HepG2 (cell line): ENCODE results near the gene SPINK4. TPM values are rescaled to one million over a fixed set of nuclear protein-coding genes. Genes with fewer than 3 reads are reported as not detected.

Experiments
- ATAC-seq: fragments of 200-7000 bp; cut with Tn5 transposase; 3 replicates; pipeline ENCODE4 v1.9.1; 2020; ENCODE audit warnings: mild to moderate bottlenecking, moderate library complexity
- BruUV-seq: library from RNA; stranded (reverse); fragments of 400-500 nt; replicated peaks from 2 replicates; lab custom pipeline; 2021; lab: Mats Ljungman, UMichigan
- CTCF ChIA-PET: fragments of 300-600 bp; formaldehyde crosslinking; extraction: SDS; loops from one replicate; lab custom pipeline; 2021; ENCODE audit warnings: low total read pairs, inconsistent platforms, low intra/inter-chr PET ratio; lab: Yijun Ruan, JAX
- POLR2A ChIA-PET: fragments of 350-600 bp; sonication (Branson Sonifier 250); formaldehyde crosslinking; loops from one replicate; lab custom pipeline; 2020; ENCODE audit warnings: antibody characterized with exemption, inconsistent platforms; lab: Yijun Ruan, JAX
- DNase-seq: peaks from one replicate; pipeline ENCODE4 v3.0.0-alpha.2; 2015; ENCODE audit warnings: low spot score
- FAIRE-seq: peaks from 3 replicates; lab custom pipeline; 2011; peaks lifted over from hg19 to GRCh38; lab: Jason Lieb, UNC
- H2AFZ ChIP-seq: one replicate; pipeline ENCODE4 v1.6.1; 2011; ENCODE audit warnings: low read length, inconsistent platforms
- H3K27ac ChIP-seq: fragments of 300-600 bp; 3 replicates; pipeline ENCODE4 v1.8.0; 2011; ENCODE audit warnings: mixed run types, mild to moderate bottlenecking, mixed read lengths, low read length, inconsistent platforms; ENCODE audit not compliant: insufficient read depth; ENCODE audit errors: extremely low read length
- H3K27me3 ChIP-seq, 2 experiments: fragments of 200-600 bp in 1 of 2; 2 replicates in 1 of 2; 3 replicates in 1 of 2; pipeline versions ENCODE4 v1.6.0 to v1.8.0; 2011; ENCODE audit warnings: low read length in 2 of 2, mild to moderate bottlenecking in 2 of 2, moderate library complexity in 2 of 2, inconsistent platforms in 1 of 2; ENCODE audit not compliant: insufficient read depth in 2 of 2, control insufficient read depth in 1 of 2
- H3K36me3 ChIP-seq, 2 experiments: fragments of 200-600 bp in 1 of 2; replicated peaks in 1 of 2; 2 replicates in 1 of 2; 3 replicates in 1 of 2; pipeline versions ENCODE4 v1.5.1 to v1.8.0; 2011; ENCODE audit warnings: low read length in 2 of 2, inconsistent platforms in 1 of 2; ENCODE audit not compliant: insufficient read depth in 2 of 2, control insufficient read depth in 1 of 2
- H3K4me1 ChIP-seq: 2 replicates; pipeline ENCODE4 v1.5.1; 2012; ENCODE audit warnings: low read length, inconsistent platforms; ENCODE audit not compliant: insufficient read depth
- H3K4me2 ChIP-seq: 2 replicates; pipeline ENCODE4 v1.6.0; 2011; ENCODE audit warnings: low read depth, low read length, inconsistent platforms
- H3K4me3 ChIP-seq, 3 experiments: fragments of 200-600 bp in 1 of 3; sonication (generic), shearing (Covaris generic) in 1 of 3; replicated peaks in 1 of 3; 2 replicates each; pipeline ENCODE4 v1.5.1; 2011 to 2016; ENCODE audit warnings: low read length in 3 of 3, inconsistent platforms in 2 of 3, low read depth in 2 of 3, mild to moderate bottlenecking in 2 of 3, control low read depth in 1 of 3, mixed read lengths in 1 of 3; ENCODE audit not compliant: insufficient read depth in 1 of 3
- H3K79me2 ChIP-seq: one replicate; pipeline ENCODE4 v1.6.1; 2011; ENCODE audit warnings: low read length, inconsistent platforms; ENCODE audit not compliant: insufficient read depth
- H3K9ac ChIP-seq: 2 replicates; pipeline ENCODE4 v1.6.0; 2011; ENCODE audit warnings: mild to moderate bottlenecking, low read depth, low read length, inconsistent platforms; ENCODE audit not compliant: insufficient read depth
- H3K9me3 ChIP-seq: 2 replicates; pipeline ENCODE4 v1.5.1; 2012; ENCODE audit warnings: mild to moderate bottlenecking, low read length
- H4K20me1 ChIP-seq: 2 replicates; pipeline ENCODE4 v1.6.0; 2011; ENCODE audit warnings: inconsistent platforms, mild to moderate bottlenecking, low read length, moderate library complexity; ENCODE audit not compliant: insufficient read depth
- AGO2 ChIP-seq: fragments of 200-400 bp; formaldehyde crosslinking; optimal IDR thresholded peaks from 2 replicates; pipeline ENCODE3; 2017; ENCODE audit warnings: mild to moderate bottlenecking, low read depth, low read length, moderate library complexity
- ELF3 ChIP-seq: IDR thresholded peaks from 2 replicates; pipeline ENCODE4 v1.6.1; 2016; ENCODE audit warnings: missing genetic modification reagents, missing compliant biosample characterization
- KAT2B ChIP-seq: fragments of 150-350 bp; IDR thresholded peaks from 2 replicates; pipeline ENCODE4 v1.6.1; 2014; ENCODE audit warnings: low read depth, low read length, borderline replicate concordance
- NFE2L2 ChIP-seq: fragments of 150-350 bp; IDR thresholded peaks from 2 replicates; pipeline ENCODE4 v1.6.1; 2014; ENCODE audit warnings: low read length
- NPAS2 ChIP-seq: sonication (generic); formaldehyde crosslinking; IDR thresholded peaks from 2 replicates; pipeline ENCODE4 v1.8.0; 2022; ENCODE audit warnings: mild to moderate bottlenecking, missing genetic modification reagents, borderline replicate concordance
- NR2F2 ChIP-seq: IDR thresholded peaks from 2 replicates; pipeline ENCODE4 v1.6.1; 2012; ENCODE audit warnings: low read depth, inconsistent platforms, borderline replicate concordance
- RBM39 ChIP-seq: fragments of 200-400 bp; formaldehyde crosslinking; IDR thresholded peaks from one replicate; pipeline ENCODE4 v1.6.1; 2018; ENCODE audit warnings: antibody characterized with exemption, mild to moderate bottlenecking, low read depth, low read length; ENCODE audit not compliant: poor library complexity, severe bottlenecking
- TEAD2 ChIP-seq: sonication (generic); formaldehyde crosslinking; IDR thresholded peaks from 2 replicates; pipeline ENCODE4 v1.9.0; 2021; ENCODE audit warnings: missing genetic modification reagents
- ZBTB42 ChIP-seq: sonication (generic); formaldehyde crosslinking; IDR thresholded peaks from 2 replicates; pipeline ENCODE4 v1.5.0; 2020; ENCODE audit warnings: mild to moderate bottlenecking, missing genetic modification reagents
- ZFP90 ChIP-seq: sonication (generic); formaldehyde crosslinking; IDR thresholded peaks from 2 replicates; pipeline ENCODE4 v1.8.0; 2022; ENCODE audit warnings: missing genetic modification reagents, mild to moderate bottlenecking, inconsistent platforms, borderline replicate concordance
- ZNF282 ChIP-seq: fragments of 450-650 bp; IDR thresholded peaks from 2 replicates; pipeline ENCODE4 v1.6.1; 2018; ENCODE audit not compliant: partially characterized antibody
- ZNF501 ChIP-seq: sonication (generic); formaldehyde crosslinking; IDR thresholded peaks from 2 replicates; pipeline ENCODE4 v1.5.1; 2020; ENCODE audit warnings: mild to moderate bottlenecking, moderate library complexity, missing genetic modification reagents
- ZNF772 ChIP-seq: sonication (generic); formaldehyde crosslinking; IDR thresholded peaks from 2 replicates; pipeline ENCODE4 v1.5.0; 2020; ENCODE audit warnings: mild to moderate bottlenecking, missing genetic modification reagents
- ZSCAN21 ChIP-seq: sonication (generic); formaldehyde crosslinking; IDR thresholded peaks from 2 replicates; pipeline ENCODE4 v1.8.0; 2022; ENCODE audit warnings: mild to moderate bottlenecking, missing genetic modification reagents, moderate library complexity, borderline replicate concordance
- WGBS: methylation state at CpG from one replicate; pipeline ENCODE4 v1.1.6; 2017; ENCODE audit warnings: low lambda C conversion rate; 5-methylcytosine and 5-hydroxymethylcytosine counted together
- in situ Hi-C: cut with HindIII; loops from 2 replicates; pipeline ENCODE4 v1.10.0; 2017; ENCODE audit warnings: low pct_unique_long_range_greater_than_20kb; ENCODE audit not compliant: extremely low pct_ligation_motif_present
- intact Hi-C: fragments of 100-400 bp; cut with micrococcal nuclease; formaldehyde crosslinking; loops from one replicate; pipeline ENCODE4 v1.10.0; 2022; ENCODE audit not compliant: unreplicated experiment
- polyA plus RNA-seq, 8 experiments: library from polyadenylated mRNA; depleted of rRNA in 3 of 8; stranded (reverse) in 7 of 8; unstranded in 1 of 8; fragments of >200 nt; fragmentation: Illumina TruSeq in 4 of 8; extraction: Trizol in 4 of 8; gene quantifications; 2 replicates each; pipeline versions ENCODE4 v1.2.1 to v1.2.3, GENCODE V29; 2011 to 2016; ENCODE audit warnings: low read depth in 4 of 8, missing spikeins in 1 of 8, mixed read lengths in 1 of 8; ENCODE audit not compliant: insufficient read depth in 1 of 8
- total RNA-seq, 5 experiments: library from RNA; depleted of rRNA; stranded (reverse); fragments of >200 nt; fragmentation: Illumina TruSeq; extraction: Trizol; gene quantifications; 2 replicates each; pipeline ENCODE4 v1.2.3, GENCODE V29; 2016; ENCODE audit warnings: low read depth in 1 of 5
- TF ChIP-seq, protein P1 (sequence below): sonication (generic); formaldehyde crosslinking; IDR thresholded peaks from 2 replicates; pipeline ENCODE4 v1.8.1; 2023; ENCODE audit warnings: mild to moderate bottlenecking, missing genetic modification reagents

The SPINK4 gene
- total and polyA plus RNA-seq, 2 of the 13 experiments (the other 11 are each of a cell fraction or from before 2014, with no cell fraction given), result 0.53 to 3.4 TPM

GRCh38 chr9:33236571-33236970 is 3.4 kb upstream of the SPINK4 start (continued):
- TF ChIP-seq NR2F2, result no peak
- no peak for TF ChIP-seq ZFP90

- no peak overlapping the region for H2AFZ ChIP-seq
- H3K36me3 ChIP-seq, result no peaks in the 10 kb centered on the region
- H3K9me3 ChIP-seq, result no peaks in the 10 kb centered on the region
- H4K20me1 ChIP-seq, result no peaks in the 10 kb centered on the region
- no peak overlapping the region for H3K9ac ChIP-seq
- H3K4me2 ChIP-seq, result no peak overlapping the region
- no TSS peak for BruUV-seq
- intact Hi-C loops, result no loop called here
- 68% methylated on average over 4 of the region's 5 CpGs for WGBS
- ATAC-seq, result no peak
- no peak overlapping the region for H3K27ac ChIP-seq
- CTCF ChIA-PET, result no interaction called here
- 0 out of 5 replicates have a peak, but pooled peaks cover 0 to 2% of the 10 kb centered on the region in 2 experiments for H3K27me3 ChIP-seq
- no peak for DNase-seq
- H3K4me1 ChIP-seq, result peaks cover 44% of the 10 kb centered on the region
- H3K79me2 ChIP-seq, result no peaks in the 10 kb centered on the region
- TF ChIP-seq ZSCAN21 (CRISPR knock-in tag) (no peak), ZNF282 (no peak), ZBTB42 (CRISPR knock-in tag) (no peak), NFE2L2 (no peak), RBM39 (no peak), ZNF501 (no peak), AGO2 (no peak), KAT2B (no peak), TEAD2 (CRISPR knock-in tag) (no peak), ZNF772 (no peak), NPAS2 (no peak), ELF3 (CRISPR knock-in tag) (no peak)
- TF ChIP-seq, protein P1, sequence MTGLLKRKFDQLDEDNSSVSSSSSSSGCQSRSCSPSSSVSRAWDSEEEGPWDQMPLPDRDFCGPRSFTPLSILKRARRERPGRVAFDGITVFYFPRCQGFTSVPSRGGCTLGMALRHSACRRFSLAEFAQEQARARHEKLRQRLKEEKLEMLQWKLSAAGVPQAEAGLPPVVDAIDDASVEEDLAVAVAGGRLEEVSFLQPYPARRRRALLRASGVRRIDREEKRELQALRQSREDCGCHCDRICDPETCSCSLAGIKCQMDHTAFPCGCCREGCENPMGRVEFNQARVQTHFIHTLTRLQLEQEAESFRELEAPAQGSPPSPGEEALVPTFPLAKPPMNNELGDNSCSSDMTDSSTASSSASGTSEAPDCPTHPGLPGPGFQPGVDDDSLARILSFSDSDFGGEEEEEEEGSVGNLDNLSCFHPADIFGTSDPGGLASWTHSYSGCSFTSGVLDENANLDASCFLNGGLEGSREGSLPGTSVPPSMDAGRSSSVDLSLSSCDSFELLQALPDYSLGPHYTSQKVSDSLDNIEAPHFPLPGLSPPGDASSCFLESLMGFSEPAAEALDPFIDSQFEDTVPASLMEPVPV (CRISPR knock-in tag), result no peak
- in situ Hi-C loops, result no loop called here
- no peak overlapping the region for H3K4me3 ChIP-seq
- POLR2A ChIA-PET, result no interaction called here
- FAIRE-seq, result no peak
Measured at GRCh38 chr9:33241298-33241697, 1.3 kb downstream of the SPINK4 start.
